Measurements from ENCODE around the gene LTBP1. TPM values are rescaled to one million over a fixed set of nuclear protein-coding genes. Genes with fewer than 3 reads are reported as not detected.

Gene LTBP1
- polyA plus RNA-seq, 1 donor (not counting 4 experiments of a cell fraction or from before 2014, with no cell fraction given) = 9.2 TPM

GRCh38 chr2:33141476-33141875, 194.7 kb downstream of the LTBP1 start:
- no peaks in the 10 kb centered on the region for H3K27me3 ChIP-seq (ENCODE audit: control insufficient read depth, extremely low read depth, insufficient read depth, low read length)
- H3K4me2 ChIP-seq (ENCODE audit: control insufficient read depth, extremely low read depth, insufficient read depth, low read depth, low read length) = no peak overlapping the region
- no peaks in the 10 kb centered on the region for H3K9me3 ChIP-seq (ENCODE audit: control insufficient read depth, low read depth, low read length)
- DNase-seq (ENCODE audit: low read depth, low spot score) (no peak), FAIRE-seq (no peak)
- no peaks in the 10 kb centered on the region for H3K79me2 ChIP-seq (ENCODE audit: control insufficient read depth, insufficient read depth, low read length)
- H3K9ac ChIP-seq (ENCODE audit: control insufficient read depth, extremely low read depth, insufficient read depth, low read length) = no peak overlapping the region
- H2AFZ ChIP-seq (ENCODE audit: control insufficient read depth, low read length) = no peak overlapping the region
- H3K4me3 ChIP-seq (ENCODE audit: control insufficient read depth in 2 of 3, extremely low read depth in 1 of 3, insufficient read depth in 2 of 3, low read depth in 1 of 3, low read length in 3 of 3) = no peak overlapping the region
- no peaks in the 10 kb centered on the region for H3K9me1 ChIP-seq (ENCODE audit: control insufficient read depth, extremely low read depth, insufficient read depth, low read length)
- H3K4me1 ChIP-seq (ENCODE audit: control insufficient read depth, extremely low read depth, insufficient read depth, low read length) = peaks cover 3% of the 10 kb centered on the region
- peaks cover 0 to 1% of the 10 kb centered on the region in 2 experiments for H3K36me3 ChIP-seq (ENCODE audit: control insufficient read depth in 2 of 2, extremely low read depth in 1 of 2, insufficient read depth in 2 of 2, low read length in 2 of 2)
- H4K20me1 ChIP-seq (ENCODE audit: control insufficient read depth, extremely low read depth, insufficient read depth, low read length) = no peaks in the 10 kb centered on the region
- no peak overlapping the region for H3K27ac ChIP-seq (ENCODE audit: control insufficient read depth, insufficient read depth, low read length)
- dilution Hi-C loops (cut with MboI; ENCODE audit: extremely low pct_ligation_motif_present, low sequenced_read_pairs) = no loop called here
- TF ChIP-seq, protein P1, sequence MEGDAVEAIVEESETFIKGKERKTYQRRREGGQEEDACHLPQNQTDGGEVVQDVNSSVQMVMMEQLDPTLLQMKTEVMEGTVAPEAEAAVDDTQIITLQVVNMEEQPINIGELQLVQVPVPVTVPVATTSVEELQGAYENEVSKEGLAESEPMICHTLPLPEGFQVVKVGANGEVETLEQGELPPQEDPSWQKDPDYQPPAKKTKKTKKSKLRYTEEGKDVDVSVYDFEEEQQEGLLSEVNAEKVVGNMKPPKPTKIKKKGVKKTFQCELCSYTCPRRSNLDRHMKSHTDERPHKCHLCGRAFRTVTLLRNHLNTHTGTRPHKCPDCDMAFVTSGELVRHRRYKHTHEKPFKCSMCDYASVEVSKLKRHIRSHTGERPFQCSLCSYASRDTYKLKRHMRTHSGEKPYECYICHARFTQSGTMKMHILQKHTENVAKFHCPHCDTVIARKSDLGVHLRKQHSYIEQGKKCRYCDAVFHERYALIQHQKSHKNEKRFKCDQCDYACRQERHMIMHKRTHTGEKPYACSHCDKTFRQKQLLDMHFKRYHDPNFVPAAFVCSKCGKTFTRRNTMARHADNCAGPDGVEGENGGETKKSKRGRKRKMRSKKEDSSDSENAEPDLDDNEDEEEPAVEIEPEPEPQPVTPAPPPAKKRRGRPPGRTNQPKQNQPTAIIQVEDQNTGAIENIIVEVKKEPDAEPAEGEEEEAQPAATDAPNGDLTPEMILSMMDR (optimal IDR thresholded peaks at IDR 0.05 in 1 of 3, IDR thresholded peaks at IDR 0.05 in 1 of 3, conservative IDR thresholded peaks at IDR 0.05 in 1 of 3; ENCODE audit: extremely low read depth in 1 of 3, insufficient read depth in 2 of 3, low read length in 3 of 3) = no peak
- TF ChIP-seq EZH2 (IDR thresholded peaks at IDR 0.05; ENCODE audit: low read length) = no peak

DNA sequence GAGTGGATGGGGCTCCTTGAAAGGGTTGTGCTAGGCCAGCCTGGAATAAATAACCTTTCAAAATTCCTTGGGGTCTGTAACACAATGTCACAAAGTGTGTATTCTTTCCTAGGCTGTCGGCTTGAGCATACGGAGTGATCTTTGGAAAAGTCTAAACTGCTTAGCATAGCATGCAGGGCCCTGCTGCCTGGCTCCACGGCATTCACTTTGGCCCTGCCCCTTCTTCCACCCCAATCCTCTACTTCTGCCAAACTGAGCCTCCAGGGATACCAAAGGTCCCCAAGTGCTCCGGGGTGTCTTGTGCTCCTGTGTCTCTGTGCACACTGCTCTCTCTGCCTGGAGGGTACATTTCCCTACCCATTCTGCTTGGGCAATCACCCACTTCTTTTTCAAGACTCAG, 196.1 kb downstream of the LTBP1 start:
- H3K4me3 ChIP-seq (ENCODE audit: control insufficient read depth in 2 of 3, extremely low read depth in 1 of 3, insufficient read depth in 2 of 3, low read depth in 1 of 3, low read length in 3 of 3) = no peak overlapping the region
- TF ChIP-seq, protein P1 (optimal IDR thresholded peaks at IDR 0.05 in 1 of 3, IDR thresholded peaks at IDR 0.05 in 1 of 3, conservative IDR thresholded peaks at IDR 0.05 in 1 of 3; ENCODE audit: extremely low read depth in 1 of 3, insufficient read depth in 2 of 3, low read length in 3 of 3) = no peak
- TF ChIP-seq EZH2 (IDR thresholded peaks at IDR 0.05; ENCODE audit: low read length) = no peak
- H3K4me2 ChIP-seq (ENCODE audit: control insufficient read depth, extremely low read depth, insufficient read depth, low read depth, low read length) = no peak overlapping the region
- no peaks in the 10 kb centered on the region for H3K9me1 ChIP-seq (ENCODE audit: control insufficient read depth, extremely low read depth, insufficient read depth, low read length)
- H3K9ac ChIP-seq (ENCODE audit: control insufficient read depth, extremely low read depth, insufficient read depth, low read length) = no peak overlapping the region
- FAIRE-seq (no peak), DNase-seq (ENCODE audit: low read depth, low spot score) (no peak)
- no peaks in the 10 kb centered on the region for H3K79me2 ChIP-seq (ENCODE audit: control insufficient read depth, insufficient read depth, low read length)
- H3K27ac ChIP-seq (ENCODE audit: control insufficient read depth, insufficient read depth, low read length) = no peak overlapping the region
- no peaks in the 10 kb centered on the region for H3K27me3 ChIP-seq (ENCODE audit: control insufficient read depth, extremely low read depth, insufficient read depth, low read length)
- H3K4me1 ChIP-seq (ENCODE audit: control insufficient read depth, extremely low read depth, insufficient read depth, low read length) = no peaks in the 10 kb centered on the region
- no peaks in the 10 kb centered on the region for H4K20me1 ChIP-seq (ENCODE audit: control insufficient read depth, extremely low read depth, insufficient read depth, low read length)
- no peaks in the 10 kb centered on the region for H3K9me3 ChIP-seq (ENCODE audit: control insufficient read depth, low read depth, low read length)
- dilution Hi-C loops (cut with MboI; ENCODE audit: extremely low pct_ligation_motif_present, low sequenced_read_pairs) = no loop called here
- H2AFZ ChIP-seq (ENCODE audit: control insufficient read depth, low read length) = no peak overlapping the region
- H3K36me3 ChIP-seq (ENCODE audit: control insufficient read depth in 2 of 2, extremely low read depth in 1 of 2, insufficient read depth in 2 of 2, low read length in 2 of 2) = peaks cover 0 to 1% of the 10 kb centered on the region in 2 experiments

Data from keratinocyte (primary cell).